HepG2 (cell line): ENCODE measurements around the gene UBTD2. TPM values are rescaled to one million over a fixed set of nuclear protein-coding genes. Genes with fewer than 3 reads are reported as not detected.
"Not testable (repeated sequence)": the region's sequence is repeated elsewhere in the genome, so short reads cannot be mapped to it uniquely, and the experiment has no call there.

Source experiments
- ATAC-seq: fragments of 200-7000 bp; cut with Tn5 transposase; 3 replicates; pipeline ENCODE4 v1.9.1; 2020; ENCODE audit warnings: mild to moderate bottlenecking, moderate library complexity
- BruUV-seq: library from RNA; stranded (reverse); fragments of 400-500 nt; replicated peaks from 2 replicates; lab custom pipeline; 2021; lab: Mats Ljungman, UMichigan
- CTCF ChIA-PET: fragments of 300-600 bp; formaldehyde crosslinking; extraction: SDS; loops from one replicate; lab custom pipeline; 2021; ENCODE audit warnings: low total read pairs, inconsistent platforms, low intra/inter-chr PET ratio; lab: Yijun Ruan, JAX
- POLR2A ChIA-PET: fragments of 350-600 bp; sonication (Branson Sonifier 250); formaldehyde crosslinking; loops from one replicate; lab custom pipeline; 2020; ENCODE audit warnings: antibody characterized with exemption, inconsistent platforms; lab: Yijun Ruan, JAX
- DNase-seq: peaks from one replicate; pipeline ENCODE4 v3.0.0-alpha.2; 2015; ENCODE audit warnings: low spot score
- FAIRE-seq: peaks from 3 replicates; lab custom pipeline; 2011; peaks lifted over from hg19 to GRCh38; lab: Jason Lieb, UNC
- H2AFZ ChIP-seq: one replicate; pipeline ENCODE4 v1.6.1; 2011; ENCODE audit warnings: low read length, inconsistent platforms
- H3K27ac ChIP-seq: fragments of 300-600 bp; 3 replicates; pipeline ENCODE4 v1.8.0; 2011; ENCODE audit warnings: mixed run types, mild to moderate bottlenecking, mixed read lengths, low read length, inconsistent platforms; ENCODE audit not compliant: insufficient read depth; ENCODE audit errors: extremely low read length
- H3K27me3 ChIP-seq, 2 experiments: fragments of 200-600 bp in 1 of 2; 2 replicates in 1 of 2; 3 replicates in 1 of 2; pipeline versions ENCODE4 v1.6.0 to v1.8.0; 2011; ENCODE audit warnings: low read length in 2 of 2, mild to moderate bottlenecking in 2 of 2, moderate library complexity in 2 of 2, inconsistent platforms in 1 of 2; ENCODE audit not compliant: insufficient read depth in 2 of 2, control insufficient read depth in 1 of 2
- H3K36me3 ChIP-seq, 2 experiments: fragments of 200-600 bp in 1 of 2; replicated peaks in 1 of 2; 2 replicates in 1 of 2; 3 replicates in 1 of 2; pipeline versions ENCODE4 v1.5.1 to v1.8.0; 2011; ENCODE audit warnings: low read length in 2 of 2, inconsistent platforms in 1 of 2; ENCODE audit not compliant: insufficient read depth in 2 of 2, control insufficient read depth in 1 of 2
- H3K4me1 ChIP-seq: 2 replicates; pipeline ENCODE4 v1.5.1; 2012; ENCODE audit warnings: low read length, inconsistent platforms; ENCODE audit not compliant: insufficient read depth
- H3K4me2 ChIP-seq: 2 replicates; pipeline ENCODE4 v1.6.0; 2011; ENCODE audit warnings: low read depth, low read length, inconsistent platforms
- H3K4me3 ChIP-seq, 3 experiments: fragments of 200-600 bp in 1 of 3; sonication (generic), shearing (Covaris generic) in 1 of 3; replicated peaks in 1 of 3; 2 replicates each; pipeline ENCODE4 v1.5.1; 2011 to 2016; ENCODE audit warnings: low read length in 3 of 3, inconsistent platforms in 2 of 3, low read depth in 2 of 3, mild to moderate bottlenecking in 2 of 3, control low read depth in 1 of 3, mixed read lengths in 1 of 3; ENCODE audit not compliant: insufficient read depth in 1 of 3
- H3K79me2 ChIP-seq: one replicate; pipeline ENCODE4 v1.6.1; 2011; ENCODE audit warnings: low read length, inconsistent platforms; ENCODE audit not compliant: insufficient read depth
- H3K9ac ChIP-seq: 2 replicates; pipeline ENCODE4 v1.6.0; 2011; ENCODE audit warnings: mild to moderate bottlenecking, low read depth, low read length, inconsistent platforms; ENCODE audit not compliant: insufficient read depth
- H3K9me3 ChIP-seq: 2 replicates; pipeline ENCODE4 v1.5.1; 2012; ENCODE audit warnings: mild to moderate bottlenecking, low read length
- H4K20me1 ChIP-seq: 2 replicates; pipeline ENCODE4 v1.6.0; 2011; ENCODE audit warnings: inconsistent platforms, mild to moderate bottlenecking, low read length, moderate library complexity; ENCODE audit not compliant: insufficient read depth
- FOXK2 ChIP-seq: fragments of 450-650 bp; IDR thresholded peaks from 2 replicates; pipeline ENCODE4 v1.6.1; 2016
- HNF4A ChIP-seq: sonication (generic); formaldehyde crosslinking; IDR thresholded peaks from 2 replicates; pipeline ENCODE4 v1.4.0; 2020; ENCODE audit warnings: missing genetic modification reagents
- RBM39 ChIP-seq: fragments of 200-400 bp; formaldehyde crosslinking; IDR thresholded peaks from one replicate; pipeline ENCODE4 v1.6.1; 2018; ENCODE audit warnings: antibody characterized with exemption, mild to moderate bottlenecking, low read depth, low read length; ENCODE audit not compliant: poor library complexity, severe bottlenecking
- YY1 ChIP-seq: IDR thresholded peaks from 2 replicates; pipeline ENCODE4 v1.6.1; 2011; ENCODE audit warnings: low read length, low read depth, moderate library complexity, mild to moderate bottlenecking; ENCODE audit not compliant: insufficient read depth, insufficient replicate concordance
- ZFX ChIP-seq: sonication (generic); formaldehyde crosslinking; IDR thresholded peaks from 2 replicates; pipeline ENCODE4 v1.4.0; 2020; ENCODE audit warnings: mild to moderate bottlenecking, low read depth, missing genetic modification reagents, moderate library complexity
- ZNF468 ChIP-seq: sonication (generic); formaldehyde crosslinking; IDR thresholded peaks from 2 replicates; pipeline ENCODE4 v1.8.0; 2022; ENCODE audit warnings: mild to moderate bottlenecking, moderate library complexity, missing genetic modification reagents
- WGBS: methylation state at CpG from one replicate; pipeline ENCODE4 v1.1.6; 2017; ENCODE audit warnings: low lambda C conversion rate; 5-methylcytosine and 5-hydroxymethylcytosine counted together
- in situ Hi-C: cut with HindIII; loops from 2 replicates; pipeline ENCODE4 v1.10.0; 2017; ENCODE audit warnings: low pct_unique_long_range_greater_than_20kb; ENCODE audit not compliant: extremely low pct_ligation_motif_present
- intact Hi-C: fragments of 100-400 bp; cut with micrococcal nuclease; formaldehyde crosslinking; loops from one replicate; pipeline ENCODE4 v1.10.0; 2022; ENCODE audit not compliant: unreplicated experiment
- polyA plus RNA-seq, 8 experiments: library from polyadenylated mRNA; depleted of rRNA in 3 of 8; stranded (reverse) in 7 of 8; unstranded in 1 of 8; fragments of >200 nt; fragmentation: Illumina TruSeq in 4 of 8; extraction: Trizol in 4 of 8; gene quantifications; 2 replicates each; pipeline versions ENCODE4 v1.2.1 to v1.2.3, GENCODE V29; 2011 to 2016; ENCODE audit warnings: low read depth in 4 of 8, missing spikeins in 1 of 8, mixed read lengths in 1 of 8; ENCODE audit not compliant: insufficient read depth in 1 of 8
- total RNA-seq, 5 experiments: library from RNA; depleted of rRNA; stranded (reverse); fragments of >200 nt; fragmentation: Illumina TruSeq; extraction: Trizol; gene quantifications; 2 replicates each; pipeline ENCODE4 v1.2.3, GENCODE V29; 2016; ENCODE audit warnings: low read depth in 1 of 5
- TF ChIP-seq, protein P1 (sequence below): sonication (generic); formaldehyde crosslinking; IDR thresholded peaks from 2 replicates; pipeline ENCODE4 v1.4.0; 2020; ENCODE audit warnings: missing genetic modification reagents, mild to moderate bottlenecking, borderline replicate concordance
- TF ChIP-seq, protein P2 (sequence below): sonication (generic); formaldehyde crosslinking; IDR thresholded peaks from 2 replicates; pipeline ENCODE4 v1.8.1; 2023; ENCODE audit warnings: mild to moderate bottlenecking, missing genetic modification reagents
- TF ChIP-seq, protein P3 (sequence below): IDR thresholded peaks from 2 replicates; pipeline ENCODE4 v1.6.1; 2018; ENCODE audit warnings: missing genetic modification reagents

The UBTD2 gene
- total and polyA plus RNA-seq, 2 of the 13 experiments (the other 11 are each of a cell fraction or from before 2014, with no cell fraction given), result 15.2 to 24.1 TPM

DNA sequence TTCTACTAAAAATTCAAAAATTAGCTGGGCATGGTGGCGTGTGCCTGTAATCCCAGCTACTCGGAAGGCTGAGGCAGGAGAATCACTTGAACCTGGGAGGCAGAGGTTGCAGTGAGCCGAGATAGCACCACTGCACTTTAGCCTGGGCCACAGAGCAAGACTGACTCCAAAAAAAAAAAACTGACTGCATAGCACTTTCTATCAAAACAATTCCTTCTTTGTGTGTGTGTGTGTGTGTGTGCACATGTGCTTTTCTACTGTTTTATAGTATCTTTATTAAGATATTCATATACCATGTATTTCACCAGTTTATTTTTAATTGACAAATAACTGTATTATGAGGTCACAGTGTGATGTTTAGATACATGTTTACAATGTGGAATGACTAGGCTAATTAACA is 3.6 kb upstream of the UBTD2 start:
- in situ Hi-C loops, result loop anchor here (10.0 kb wide), 1 partner anchor 182 kb away; no protein-coding TSS in a partner anchor
- BruUV-seq, H3K9me3 ChIP-seq, H4K20me1 ChIP-seq, CTCF ChIA-PET, ATAC-seq, POLR2A ChIA-PET, DNase-seq, H2AFZ ChIP-seq, H3K27me3 ChIP-seq, FAIRE-seq, H3K36me3 ChIP-seq, intact Hi-C loops, H3K9ac ChIP-seq, H3K27ac ChIP-seq, H3K79me2 ChIP-seq, H3K4me3 ChIP-seq: not testable (repeated sequence)
- peak overlapping the region; percentile 36 for H3K4me2 ChIP-seq
- peaks cover 31% of the 10 kb centered on the region for H3K4me1 ChIP-seq
- 11% methylated on average over 3 of the region's 3 CpGs for WGBS
- peak; percentile 21; the same call in 1 of the 2 replicates for TF ChIP-seq HNF4A (CRISPR knock-in tag)
- TF ChIP-seq, protein P1, sequence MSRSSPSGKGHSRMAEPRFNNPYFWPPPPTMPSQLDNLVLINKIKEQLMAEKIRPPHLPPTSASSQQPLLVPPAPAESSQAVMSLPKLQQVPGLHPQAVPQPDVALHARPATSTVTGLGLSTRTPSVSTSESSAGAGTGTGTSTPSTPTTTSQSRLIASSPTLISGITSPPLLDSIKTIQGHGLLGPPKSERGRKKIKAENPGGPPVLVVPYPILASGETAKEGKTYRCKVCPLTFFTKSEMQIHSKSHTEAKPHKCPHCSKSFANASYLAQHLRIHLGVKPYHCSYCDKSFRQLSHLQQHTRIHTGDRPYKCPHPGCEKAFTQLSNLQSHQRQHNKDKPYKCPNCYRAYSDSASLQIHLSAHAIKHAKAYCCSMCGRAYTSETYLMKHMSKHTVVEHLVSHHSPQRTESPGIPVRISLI (CRISPR knock-in tag), result peak; percentile 84
- TF ChIP-seq ZFX (CRISPR knock-in tag), result 0 out of 2 replicates have a peak, but pooled peaks have one; percentile 22

DNA sequence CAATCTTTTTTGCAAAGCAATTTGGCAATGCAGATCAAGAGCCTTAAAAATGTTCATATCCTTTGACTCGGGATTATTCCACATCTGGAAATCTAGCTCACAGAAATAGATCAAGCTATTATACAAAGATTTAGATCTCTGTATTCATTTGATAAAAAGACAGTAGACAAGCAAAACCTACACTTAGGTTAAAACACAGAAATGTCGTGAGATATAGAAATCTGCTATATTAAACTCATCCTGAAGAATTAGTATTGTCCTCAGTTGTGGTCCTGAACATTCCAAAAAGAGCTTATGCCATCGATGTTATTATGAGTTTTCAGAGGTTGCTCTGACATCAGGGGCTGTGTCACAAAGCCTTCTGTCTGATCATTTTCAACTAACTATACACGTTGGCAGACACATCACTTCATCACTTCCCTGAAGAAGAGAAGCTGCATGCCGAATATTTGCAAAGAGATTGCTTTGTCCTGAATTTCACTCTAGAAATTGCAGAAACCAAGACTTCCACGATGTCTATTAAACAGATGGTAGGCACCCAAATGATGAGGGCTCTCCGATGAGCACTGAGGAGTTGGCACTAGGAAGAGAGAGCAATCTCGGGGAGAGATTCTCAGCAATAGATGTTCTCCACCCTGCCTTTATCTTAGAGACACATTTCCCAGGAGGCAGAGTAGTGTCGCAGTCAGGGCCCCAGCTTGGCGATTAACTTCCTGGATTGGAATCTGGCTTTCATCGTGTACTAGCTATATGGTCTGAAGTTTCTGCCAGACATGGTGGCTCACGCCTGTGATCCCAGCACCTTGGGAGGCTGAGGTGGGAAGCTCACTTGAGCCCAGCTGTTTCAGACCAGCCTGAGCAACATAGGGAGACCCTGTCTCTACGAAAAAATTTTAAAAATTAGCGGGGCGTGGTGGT is 1.9 kb upstream of the UBTD2 start:
- DNase-seq, result no peak
- Histone ChIP-seq H3K4me2 (peak overlapping the region; percentile 68), H3K36me3 (no peaks in the 10 kb centered on the region), H3K4me1 (peaks cover 47% of the 10 kb centered on the region), H3K79me2 (peaks cover 26% of the 10 kb centered on the region), H2AFZ (peak overlapping the region; percentile 46), H3K27me3 (no peaks in the 10 kb centered on the region; a peak in 1 of 5 replicates), H3K27ac (no peak overlapping the region), H3K4me3 (peak overlapping the region in 1 of 3 experiments; percentile 21; a peak in 2 of 6 replicates), H3K9ac (0 out of 2 replicates have a peak overlapping the region, but pooled peaks have one; percentile 14), H3K9me3 (no peaks in the 10 kb centered on the region), H4K20me1 (0 out of 2 replicates have a peak, but pooled peaks cover 8% of the 10 kb centered on the region)
- CTCF ChIA-PET, result no interaction called here
- in situ Hi-C loops, result loop anchor here (10.0 kb wide), 1 partner anchor 181 kb away; no protein-coding TSS in a partner anchor
- no peak for FAIRE-seq
- intact Hi-C loops, result no loop called here
- POLR2A ChIA-PET, result interaction anchor here (0.7 to 1.0 kb wide), 2 partner anchors 9 to 13 kb away, joined by 4 to 6 read pairs; no protein-coding TSS in a partner anchor
- 41% methylated on average over 15 of the region's 15 CpGs for WGBS
- ATAC-seq, result no peak
- no TSS peak for BruUV-seq
- TF ChIP-seq, protein P2, sequence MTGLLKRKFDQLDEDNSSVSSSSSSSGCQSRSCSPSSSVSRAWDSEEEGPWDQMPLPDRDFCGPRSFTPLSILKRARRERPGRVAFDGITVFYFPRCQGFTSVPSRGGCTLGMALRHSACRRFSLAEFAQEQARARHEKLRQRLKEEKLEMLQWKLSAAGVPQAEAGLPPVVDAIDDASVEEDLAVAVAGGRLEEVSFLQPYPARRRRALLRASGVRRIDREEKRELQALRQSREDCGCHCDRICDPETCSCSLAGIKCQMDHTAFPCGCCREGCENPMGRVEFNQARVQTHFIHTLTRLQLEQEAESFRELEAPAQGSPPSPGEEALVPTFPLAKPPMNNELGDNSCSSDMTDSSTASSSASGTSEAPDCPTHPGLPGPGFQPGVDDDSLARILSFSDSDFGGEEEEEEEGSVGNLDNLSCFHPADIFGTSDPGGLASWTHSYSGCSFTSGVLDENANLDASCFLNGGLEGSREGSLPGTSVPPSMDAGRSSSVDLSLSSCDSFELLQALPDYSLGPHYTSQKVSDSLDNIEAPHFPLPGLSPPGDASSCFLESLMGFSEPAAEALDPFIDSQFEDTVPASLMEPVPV, result no peak
- no peak for TF ChIP-seq YY1
- no peak for TF ChIP-seq FOXK2
- TF ChIP-seq, protein P3, sequence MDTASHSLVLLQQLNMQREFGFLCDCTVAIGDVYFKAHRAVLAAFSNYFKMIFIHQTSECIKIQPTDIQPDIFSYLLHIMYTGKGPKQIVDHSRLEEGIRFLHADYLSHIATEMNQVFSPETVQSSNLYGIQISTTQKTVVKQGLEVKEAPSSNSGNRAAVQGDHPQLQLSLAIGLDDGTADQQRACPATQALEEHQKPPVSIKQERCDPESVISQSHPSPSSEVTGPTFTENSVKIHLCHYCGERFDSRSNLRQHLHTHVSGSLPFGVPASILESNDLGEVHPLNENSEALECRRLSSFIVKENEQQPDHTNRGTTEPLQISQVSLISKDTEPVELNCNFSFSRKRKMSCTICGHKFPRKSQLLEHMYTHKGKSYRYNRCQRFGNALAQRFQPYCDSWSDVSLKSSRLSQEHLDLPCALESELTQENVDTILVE (CRISPR knock-in tag), result no peak
- no peak for TF ChIP-seq RBM39
- no peak for TF ChIP-seq ZNF468
